ENCODE results near the gene CCDC97. TPM values are rescaled to one million over a fixed set of nuclear protein-coding genes. Genes with fewer than 3 reads are reported as not detected.

The CCDC97 gene
- total RNA-seq, 1 donor from 2014 or later = 21.8 TPM

- H3K36me3 Mint-ChIP-seq (ENCODE audit: low read depth) = peaks cover 13% of the 10 kb centered on the region
- DNase-seq (ENCODE audit: low spot score) = no peak
Observed at GRCh38 chr19:41324921-41325639, 15.1 kb downstream of the CCDC97 start.

DNA sequence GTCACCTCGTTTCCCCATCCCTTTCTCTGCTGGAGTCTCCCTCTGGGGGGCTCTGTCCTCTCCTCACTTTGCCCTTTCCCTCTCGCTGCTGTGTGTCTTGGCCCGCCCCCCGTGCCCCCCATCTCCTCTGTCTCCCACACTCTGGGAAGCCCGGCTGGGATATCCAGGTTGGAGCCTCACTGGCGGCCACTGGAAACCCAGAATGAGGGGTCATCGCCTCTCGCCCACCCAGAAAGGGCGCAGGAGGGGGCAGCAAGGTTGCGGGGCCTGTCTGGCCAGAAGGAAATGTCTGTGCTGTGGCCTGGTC is 15.6 kb downstream of the CCDC97 start:
- H3K4me1 Mint-ChIP-seq (ENCODE audit: low read depth) = peaks cover 81% of the 10 kb centered on the region
- DNase-seq (ENCODE audit: low spot score) = no peak
- TF ChIP-seq, protein P1, sequence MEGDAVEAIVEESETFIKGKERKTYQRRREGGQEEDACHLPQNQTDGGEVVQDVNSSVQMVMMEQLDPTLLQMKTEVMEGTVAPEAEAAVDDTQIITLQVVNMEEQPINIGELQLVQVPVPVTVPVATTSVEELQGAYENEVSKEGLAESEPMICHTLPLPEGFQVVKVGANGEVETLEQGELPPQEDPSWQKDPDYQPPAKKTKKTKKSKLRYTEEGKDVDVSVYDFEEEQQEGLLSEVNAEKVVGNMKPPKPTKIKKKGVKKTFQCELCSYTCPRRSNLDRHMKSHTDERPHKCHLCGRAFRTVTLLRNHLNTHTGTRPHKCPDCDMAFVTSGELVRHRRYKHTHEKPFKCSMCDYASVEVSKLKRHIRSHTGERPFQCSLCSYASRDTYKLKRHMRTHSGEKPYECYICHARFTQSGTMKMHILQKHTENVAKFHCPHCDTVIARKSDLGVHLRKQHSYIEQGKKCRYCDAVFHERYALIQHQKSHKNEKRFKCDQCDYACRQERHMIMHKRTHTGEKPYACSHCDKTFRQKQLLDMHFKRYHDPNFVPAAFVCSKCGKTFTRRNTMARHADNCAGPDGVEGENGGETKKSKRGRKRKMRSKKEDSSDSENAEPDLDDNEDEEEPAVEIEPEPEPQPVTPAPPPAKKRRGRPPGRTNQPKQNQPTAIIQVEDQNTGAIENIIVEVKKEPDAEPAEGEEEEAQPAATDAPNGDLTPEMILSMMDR (IDR thresholded peaks at IDR 0.05) = no peak
- peak overlapping the region; percentile 100 for H3K27ac Mint-ChIP-seq (ENCODE audit: unreplicated experiment)
- H3K27me3 Mint-ChIP-seq (ENCODE audit: low read depth) = no peaks in the 10 kb centered on the region
- peaks cover 15% of the 10 kb centered on the region for H3K36me3 Mint-ChIP-seq (ENCODE audit: low read depth)
- H3K4me3 Mint-ChIP-seq (ENCODE audit: unreplicated experiment) = peak overlapping the region; percentile 63
- H3K9me3 Mint-ChIP-seq (ENCODE audit: low read depth) = no peaks in the 10 kb centered on the region

More at GRCh38 chr19:41324921-41325639, 15.1 kb downstream of the CCDC97 start:
- H3K27ac Mint-ChIP-seq (ENCODE audit: unreplicated experiment) = peak overlapping the region; percentile 100
- no peaks in the 10 kb centered on the region for H3K9me3 Mint-ChIP-seq (ENCODE audit: low read depth)
- peak overlapping the region; percentile 63 for H3K4me3 Mint-ChIP-seq (ENCODE audit: unreplicated experiment)
- TF ChIP-seq, protein P1 (IDR thresholded peaks at IDR 0.05) = no peak
- peaks cover 82% of the 10 kb centered on the region for H3K4me1 Mint-ChIP-seq (ENCODE audit: low read depth)
- no peaks in the 10 kb centered on the region for H3K27me3 Mint-ChIP-seq (ENCODE audit: low read depth)

DNA sequence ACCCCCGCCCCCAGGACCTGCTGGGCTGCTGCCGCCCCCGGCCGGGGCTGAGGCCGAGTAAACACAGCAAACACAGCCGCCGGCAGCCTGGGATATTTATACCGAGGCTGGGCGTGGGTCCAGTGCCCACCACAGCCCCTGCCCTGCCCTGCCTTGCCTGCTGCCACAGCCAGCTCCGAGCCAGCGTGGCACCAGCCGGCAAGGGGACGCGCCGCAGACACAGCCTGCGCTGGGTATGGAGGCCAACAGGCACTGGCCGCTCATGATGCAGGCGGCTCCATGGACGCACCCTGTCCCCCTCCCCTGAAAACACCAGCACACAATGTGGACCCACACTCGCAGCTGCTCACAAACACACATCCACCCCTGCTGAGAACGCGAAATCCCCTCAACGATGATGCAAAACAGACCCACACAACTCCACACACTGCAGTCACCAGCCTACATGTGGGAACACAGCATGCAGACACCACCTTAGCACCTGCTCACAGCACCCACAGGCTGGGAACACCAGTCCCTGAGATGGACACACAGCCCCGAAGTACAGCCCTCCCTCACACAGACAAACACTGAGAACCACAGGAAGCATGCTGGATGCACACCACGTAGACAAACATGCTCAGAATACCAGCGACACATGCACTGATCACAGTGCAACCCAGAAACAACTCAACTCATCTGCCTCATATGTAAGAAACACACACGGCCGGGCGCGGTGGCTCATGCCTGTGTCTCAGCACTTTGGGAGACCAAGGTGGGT is 16.2 kb downstream of the CCDC97 start:
- Mint-ChIP-seq H3K9me3 (ENCODE audit: low read depth) (no peaks in the 10 kb centered on the region), H3K36me3 (ENCODE audit: low read depth) (peaks cover 15% of the 10 kb centered on the region), H3K4me3 (ENCODE audit: unreplicated experiment) (peak overlapping the region; percentile 63), H3K27me3 (ENCODE audit: low read depth) (no peaks in the 10 kb centered on the region), H3K4me1 (ENCODE audit: low read depth) (peaks cover 78% of the 10 kb centered on the region), H3K27ac (ENCODE audit: unreplicated experiment) (peak overlapping the region; percentile 100)
- DNase-seq (ENCODE audit: low spot score) = no peak
- TF ChIP-seq, protein P1 (IDR thresholded peaks at IDR 0.05) = no peak

- Mint-ChIP-seq H3K36me3 (ENCODE audit: low read depth) (peaks cover 24% of the 10 kb centered on the region), H3K27me3 (ENCODE audit: low read depth) (no peaks in the 10 kb centered on the region), H3K27ac (ENCODE audit: unreplicated experiment) (peak overlapping the region; percentile 98), H3K9me3 (ENCODE audit: low read depth) (no peaks in the 10 kb centered on the region), H3K4me1 (ENCODE audit: low read depth) (peaks cover 72% of the 10 kb centered on the region), H3K4me3 (ENCODE audit: unreplicated experiment) (peak overlapping the region; percentile 63)
- DNase-seq (ENCODE audit: low spot score) = no peak
- TF ChIP-seq, protein P1 (IDR thresholded peaks at IDR 0.05) = no peak
Observed at GRCh38 chr19:41327076-41327575, 17.2 kb downstream of the CCDC97 start.

DNA sequence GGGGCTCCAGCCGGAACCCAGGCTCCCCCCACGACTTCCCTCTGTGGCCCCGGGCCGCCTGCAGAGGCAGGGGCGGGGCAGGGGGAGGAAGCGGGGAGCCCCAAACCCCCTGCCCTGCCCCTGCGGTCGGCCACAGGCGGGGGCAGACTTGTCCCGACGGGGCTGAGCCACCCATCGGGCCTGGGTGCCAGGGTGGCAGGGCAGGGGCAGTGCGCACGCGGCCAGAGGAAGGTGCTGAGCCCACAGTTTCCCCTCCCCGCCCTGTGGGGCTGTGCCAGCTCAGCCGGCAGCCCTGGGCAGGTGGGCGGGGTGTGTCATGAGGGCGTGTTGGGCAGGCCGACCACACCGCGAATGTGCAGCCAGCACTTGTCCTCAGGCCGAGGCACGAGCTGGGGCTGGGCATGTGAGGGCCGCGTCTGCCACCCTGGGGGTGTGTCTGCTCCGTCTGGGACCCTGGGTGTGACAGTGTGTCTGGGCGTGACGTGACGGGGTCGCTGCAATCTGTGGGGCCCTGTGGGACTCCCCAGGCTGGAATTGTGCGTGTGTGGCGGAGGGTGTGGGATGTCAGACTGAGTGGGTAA is 17.7 kb downstream of the CCDC97 start:
- TF ChIP-seq, protein P1 (IDR thresholded peaks at IDR 0.05) = no peak
- H3K27me3 Mint-ChIP-seq (ENCODE audit: low read depth) = no peaks in the 10 kb centered on the region
- peak overlapping the region; percentile 39 for H3K4me3 Mint-ChIP-seq (ENCODE audit: unreplicated experiment)
- peaks cover 66% of the 10 kb centered on the region for H3K4me1 Mint-ChIP-seq (ENCODE audit: low read depth)
- H3K27ac Mint-ChIP-seq (ENCODE audit: unreplicated experiment) = peak overlapping the region; percentile 97
- H3K36me3 Mint-ChIP-seq (ENCODE audit: low read depth) = peaks cover 30% of the 10 kb centered on the region
- no peak for DNase-seq (ENCODE audit: low spot score)
- no peaks in the 10 kb centered on the region for H3K9me3 Mint-ChIP-seq (ENCODE audit: low read depth)

Data from chondrocyte (in vitro differentiated cells).